Dedifferentiated amniotic fluid mesenchymal stem cell (primary cell): ENCODE data around the gene ITGA3.

Experiments used
- DNase-seq: peaks from one replicate; pipeline ENCODE4 v3.0.0-alpha.2; 2016; ENCODE audit errors: extremely low spot score

ITGA3 gene

DNA sequence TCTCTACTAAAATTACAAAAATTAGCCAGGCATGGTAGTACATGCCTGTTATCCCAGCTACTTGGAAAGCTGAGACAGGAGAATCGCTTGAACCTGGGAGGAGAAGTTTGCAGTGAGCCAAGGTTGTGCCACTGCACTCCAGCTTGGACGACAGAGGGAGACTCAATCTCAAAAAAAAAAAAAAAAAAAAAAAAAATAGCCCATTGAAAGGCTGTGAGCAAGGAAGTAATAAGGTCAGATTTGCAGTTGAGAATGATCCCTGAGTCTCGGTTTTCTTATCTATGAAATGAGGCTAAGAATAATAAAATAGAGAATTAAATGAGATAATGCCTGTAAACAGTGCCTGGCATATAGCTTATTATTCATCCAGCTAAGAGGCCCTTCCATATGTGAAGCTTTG is 37.9 kb downstream of the ITGA3 start:
- DNase-seq = no peak

DNA sequence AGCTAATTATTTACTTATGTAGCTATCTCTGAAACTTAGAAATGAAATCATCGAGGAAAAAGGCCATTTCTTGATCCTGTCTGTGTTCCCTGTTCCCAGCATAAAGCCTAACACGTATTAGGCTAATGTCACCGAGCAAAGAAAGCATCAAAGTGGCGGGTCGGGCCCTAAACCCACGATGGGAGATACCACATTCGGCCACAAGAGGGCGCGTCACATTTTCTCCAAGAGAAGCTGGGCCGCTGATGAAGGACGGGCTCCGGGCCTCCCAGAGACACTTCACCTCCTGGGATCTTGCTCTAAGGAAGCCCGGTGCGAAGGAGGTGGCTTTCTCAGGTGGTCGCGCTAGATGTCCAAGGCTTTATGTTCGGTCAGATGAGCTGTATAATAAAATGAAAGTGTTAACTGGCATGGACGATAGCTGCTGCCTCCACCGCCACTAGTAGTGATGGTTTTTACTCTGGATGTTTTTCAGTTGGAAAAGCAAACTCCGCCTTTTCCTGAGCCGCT is 38.4 kb downstream of the ITGA3 start:
- DNase-seq = peak; percentile 91

DNA sequence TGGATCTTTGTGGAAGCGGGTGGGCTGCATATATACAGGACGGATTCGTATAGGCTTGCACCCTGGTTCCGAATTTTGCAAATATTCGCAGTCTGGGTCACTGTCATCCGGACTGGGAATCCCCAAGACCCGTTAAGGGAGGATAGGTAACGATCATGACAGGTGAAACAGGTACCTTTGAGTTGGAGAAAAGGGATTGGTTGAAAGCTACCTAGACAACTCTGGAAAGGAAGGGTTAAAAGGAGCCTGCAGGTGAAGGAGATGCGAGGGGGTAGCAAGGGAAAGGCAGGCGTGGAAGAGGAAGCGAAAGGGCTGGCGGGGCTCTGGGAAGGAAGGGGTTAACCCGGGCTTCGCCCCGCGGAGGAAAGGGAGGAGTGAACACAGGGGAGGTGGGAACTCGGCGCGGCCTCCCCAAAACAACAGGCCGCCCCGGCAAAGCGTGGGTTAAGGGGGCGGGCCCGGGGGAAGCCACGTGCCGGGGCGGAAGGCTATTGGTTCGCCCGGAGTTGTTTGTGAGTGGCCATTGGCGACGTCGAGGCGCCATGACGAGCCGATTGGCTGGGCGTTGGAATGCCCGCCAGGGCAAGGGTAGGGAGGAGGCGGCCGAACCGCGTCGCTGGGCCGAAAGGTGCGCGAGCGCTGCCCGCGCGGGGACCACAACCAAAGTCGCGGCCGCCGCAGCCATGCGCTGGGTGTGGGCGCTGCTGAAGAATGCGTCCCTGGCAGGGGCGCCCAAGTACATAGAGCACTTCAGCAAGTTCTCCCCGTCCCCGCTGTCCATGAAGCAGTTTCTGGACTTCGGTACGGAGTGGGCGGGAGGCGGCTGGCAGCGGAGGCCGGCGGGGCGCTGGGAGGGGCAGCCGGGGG is 39.1 kb downstream of the ITGA3 start, which contains the start of gene PDK2:
PDK2 (plus strand) TSS at position 599 of the 867 bp plus-strand sequence; CDS start at position 684, 85 bp downstream.
- peak; percentile 96 for DNase-seq

DNA sequence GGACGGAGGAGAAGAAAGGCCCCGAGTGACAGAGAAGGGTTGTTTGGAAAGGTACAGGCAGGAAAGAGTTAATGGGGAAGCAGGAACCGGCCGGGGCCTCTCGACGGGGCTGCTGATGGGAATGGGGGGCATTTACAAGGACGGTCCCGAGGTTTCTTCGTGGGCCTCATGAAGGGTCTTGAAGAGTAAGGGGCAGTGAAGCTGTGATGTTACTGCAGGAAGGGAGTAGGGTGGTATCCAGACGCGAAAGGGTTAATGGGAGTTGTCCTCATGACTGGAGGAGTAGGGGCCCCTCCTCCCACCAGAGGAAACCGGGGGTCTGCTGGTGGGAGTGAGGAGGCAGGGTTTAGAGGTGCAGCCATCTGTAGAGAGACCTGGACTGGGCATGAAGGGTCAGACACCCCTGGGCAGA is 39.7 kb downstream of the ITGA3 start:
- DNase-seq = no peak

DNA sequence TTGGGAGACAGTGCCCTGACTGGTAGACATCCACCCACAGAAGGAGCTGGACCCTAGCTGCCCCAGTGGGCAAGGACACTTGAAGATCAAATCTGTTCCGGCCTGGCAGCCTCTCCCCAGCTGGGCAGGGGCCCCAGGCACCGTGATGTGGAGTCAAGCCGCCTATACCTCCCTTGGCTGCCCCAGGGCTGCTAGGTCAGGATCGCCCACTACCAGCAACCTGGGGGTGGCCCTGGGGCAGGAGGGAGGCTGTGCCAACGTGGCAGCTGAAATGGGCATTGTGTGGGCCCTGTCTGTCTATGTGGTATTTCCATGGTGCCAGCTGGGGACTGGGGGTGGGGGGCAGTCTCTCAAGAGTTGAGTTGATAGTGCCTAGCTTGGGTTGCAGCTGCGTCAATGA is 40.2 kb downstream of the ITGA3 start:
- DNase-seq = no peak

DNA sequence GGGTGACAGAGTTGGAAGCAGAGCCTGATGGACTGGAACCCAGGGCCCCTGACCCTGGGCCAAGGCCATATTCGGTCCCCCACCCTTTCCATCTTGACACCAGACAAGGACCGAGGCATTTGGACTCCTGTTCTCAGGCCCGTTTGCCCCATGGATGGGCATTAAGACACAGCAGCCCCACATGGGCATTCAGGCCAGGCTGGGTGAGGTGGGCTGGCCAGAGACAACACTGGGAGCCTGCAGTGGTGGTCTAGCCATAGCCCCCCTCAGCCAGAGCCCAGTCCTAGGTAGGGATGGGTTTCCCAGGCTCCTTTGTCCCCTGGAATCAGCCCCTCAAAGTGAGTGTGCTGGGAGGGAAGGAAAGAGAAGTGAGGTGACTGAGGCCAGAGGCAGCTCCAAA is 40.8 kb downstream of the ITGA3 start:
- DNase-seq = no peak

DNA sequence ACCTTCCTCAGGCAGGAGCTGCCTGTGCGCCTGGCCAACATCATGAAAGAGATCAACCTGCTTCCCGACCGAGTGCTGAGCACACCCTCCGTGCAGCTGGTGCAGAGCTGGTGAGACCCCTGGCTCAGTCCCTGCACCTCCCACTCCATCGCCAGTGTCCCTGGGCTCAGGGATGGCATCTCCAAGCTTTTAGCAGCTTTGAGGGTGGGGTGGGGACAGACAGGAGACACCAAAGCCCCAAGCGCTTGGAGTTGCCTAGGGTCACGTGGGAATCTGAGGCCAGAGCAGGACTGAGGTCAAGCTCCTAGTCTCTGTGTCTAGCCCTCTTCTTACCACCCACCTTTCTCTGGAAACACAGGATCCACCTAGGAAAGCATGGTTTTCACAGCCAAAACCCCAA is 41.5 kb downstream of the ITGA3 start:
- DNase-seq = no peak

DNA sequence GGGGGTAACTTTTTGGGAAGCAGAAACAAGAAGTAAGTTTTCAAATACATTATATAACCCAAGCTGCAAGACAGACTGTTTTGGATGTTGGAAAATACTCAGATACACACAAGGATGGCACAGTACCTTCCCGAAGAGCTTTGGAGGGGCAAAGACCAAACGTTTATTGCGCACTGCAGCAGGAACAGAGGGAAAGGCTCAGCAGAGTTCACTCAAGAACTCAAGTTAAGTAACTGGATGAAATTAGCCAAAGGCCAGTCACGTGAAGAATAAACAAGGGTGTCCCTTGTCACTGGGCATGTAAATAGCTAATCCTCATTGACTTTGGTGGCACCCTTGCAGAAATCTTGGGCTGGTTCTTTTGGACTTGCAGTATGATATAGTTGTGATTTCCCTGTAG is 42.0 kb downstream of the ITGA3 start:
- DNase-seq = no peak

DNA sequence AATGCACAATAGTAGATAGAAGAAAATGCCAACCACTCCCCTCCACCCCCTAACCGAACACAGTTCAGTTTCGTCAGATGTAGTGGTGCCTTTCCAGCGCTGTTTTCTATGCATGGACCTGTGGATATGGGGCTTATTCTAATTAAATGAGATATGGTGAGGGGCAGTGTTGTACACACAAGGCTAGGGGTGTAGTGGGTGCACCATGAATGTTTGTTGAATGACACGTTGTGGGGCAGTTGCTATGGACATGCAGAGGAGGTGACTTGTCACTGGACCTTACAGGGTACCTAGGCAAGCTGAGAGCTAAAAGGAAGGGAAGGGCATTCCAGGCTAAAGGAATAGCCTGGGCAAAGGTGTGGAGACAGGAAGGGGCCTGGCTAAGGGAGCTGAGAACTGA is 42.7 kb downstream of the ITGA3 start:
- DNase-seq = no peak

DNA sequence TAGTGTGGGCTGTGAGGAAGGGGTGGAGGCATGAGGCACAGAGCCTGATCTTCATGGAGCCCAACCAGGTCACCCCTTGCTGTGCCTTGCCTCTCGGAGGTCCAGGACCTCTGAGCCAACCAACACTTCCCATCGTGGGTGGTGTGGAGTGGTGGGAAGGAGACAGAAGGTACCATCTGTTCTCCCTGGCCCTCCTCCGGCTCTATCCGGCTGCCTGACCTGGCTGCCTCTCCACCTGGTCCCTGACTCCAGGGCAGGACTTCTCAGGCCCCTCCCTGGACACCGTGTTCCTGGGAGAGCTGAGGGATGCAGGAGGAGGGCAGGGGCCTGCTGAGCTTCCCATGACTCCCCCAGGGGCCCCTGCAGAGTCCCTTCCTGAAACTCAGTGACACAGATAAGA is 43.1 kb downstream of the ITGA3 start:
- DNase-seq = no peak

DNA sequence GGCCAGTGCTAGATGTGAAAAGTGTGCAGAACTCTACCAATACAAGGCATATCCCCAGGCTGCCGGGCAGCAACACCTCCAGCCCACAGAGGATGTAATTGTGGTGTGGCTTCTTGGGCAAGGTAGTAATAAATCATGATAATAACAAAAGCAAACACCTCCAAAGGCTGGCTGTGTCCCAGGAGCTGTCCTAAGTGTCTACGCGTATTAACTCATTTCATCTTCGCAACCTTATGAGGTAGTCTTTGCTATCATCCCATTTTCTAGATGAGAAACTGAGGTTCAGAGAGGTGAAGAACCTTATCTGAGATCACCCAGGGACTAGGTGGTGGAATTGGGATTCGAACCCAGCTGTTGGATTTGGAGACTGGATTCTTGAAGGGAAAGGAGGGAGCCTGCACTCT is 44.6 kb downstream of the ITGA3 start:
- no peak for DNase-seq

DNA sequence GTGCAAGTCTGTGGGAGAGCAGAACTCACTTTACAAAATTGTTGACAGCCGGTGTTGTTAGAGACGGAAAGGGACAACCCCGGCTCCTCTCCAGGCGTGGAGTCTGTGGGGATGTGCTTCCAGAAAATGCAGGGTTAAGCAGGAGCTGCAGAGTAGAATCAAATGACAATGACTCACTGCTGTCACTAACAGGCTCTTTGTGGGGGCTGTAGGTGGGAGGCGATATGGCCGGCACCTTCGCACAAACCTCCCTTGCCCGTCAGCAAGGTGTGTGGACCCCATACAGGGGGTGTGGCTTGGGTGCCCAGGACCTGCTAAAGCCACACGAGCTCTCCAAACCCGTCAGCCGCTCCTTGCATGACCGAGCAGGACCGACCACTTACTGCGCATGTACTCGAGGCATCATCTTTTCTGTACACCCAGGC is 45.0 kb downstream of the ITGA3 start:
- no peak for DNase-seq

DNA sequence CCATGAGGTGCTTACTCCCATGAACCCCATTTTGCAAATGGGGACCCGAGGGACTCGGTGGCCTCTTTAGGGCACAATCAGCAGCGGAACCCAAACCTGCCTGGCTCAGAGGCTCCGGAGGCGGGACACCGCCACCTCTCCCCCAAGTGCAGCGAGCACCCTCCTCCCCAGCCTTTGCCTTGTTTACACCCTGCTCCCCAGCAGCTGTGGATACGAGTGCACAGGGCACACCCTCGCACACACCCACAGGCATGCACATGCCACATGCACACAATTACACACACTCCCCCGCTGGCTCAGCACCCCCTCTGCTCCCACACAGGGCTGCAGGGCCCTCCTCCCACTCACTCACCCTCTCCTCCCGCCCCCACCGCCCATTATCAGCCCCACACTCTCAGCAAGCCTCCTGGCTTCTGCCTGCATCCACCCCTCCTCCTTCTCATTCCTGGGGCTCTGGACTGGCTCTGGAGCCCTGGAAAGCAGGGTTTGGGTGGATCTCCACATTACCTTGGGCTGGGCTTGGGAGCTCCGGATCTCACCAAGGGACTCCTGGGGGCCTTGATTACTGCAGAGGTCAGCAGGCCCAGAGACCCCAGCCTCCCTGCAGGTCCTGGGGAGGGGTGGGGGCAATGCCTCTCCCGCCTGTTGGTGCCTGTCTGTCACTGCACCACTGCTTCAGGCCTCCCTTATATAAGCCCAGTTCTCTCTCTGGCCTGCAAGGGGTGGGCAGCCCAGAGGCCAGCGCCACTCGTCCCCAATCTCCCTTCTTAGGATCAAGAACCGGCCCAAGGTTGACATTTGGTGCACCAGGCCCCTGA is 45.6 kb downstream of the ITGA3 start:
- no peak for DNase-seq

DNA sequence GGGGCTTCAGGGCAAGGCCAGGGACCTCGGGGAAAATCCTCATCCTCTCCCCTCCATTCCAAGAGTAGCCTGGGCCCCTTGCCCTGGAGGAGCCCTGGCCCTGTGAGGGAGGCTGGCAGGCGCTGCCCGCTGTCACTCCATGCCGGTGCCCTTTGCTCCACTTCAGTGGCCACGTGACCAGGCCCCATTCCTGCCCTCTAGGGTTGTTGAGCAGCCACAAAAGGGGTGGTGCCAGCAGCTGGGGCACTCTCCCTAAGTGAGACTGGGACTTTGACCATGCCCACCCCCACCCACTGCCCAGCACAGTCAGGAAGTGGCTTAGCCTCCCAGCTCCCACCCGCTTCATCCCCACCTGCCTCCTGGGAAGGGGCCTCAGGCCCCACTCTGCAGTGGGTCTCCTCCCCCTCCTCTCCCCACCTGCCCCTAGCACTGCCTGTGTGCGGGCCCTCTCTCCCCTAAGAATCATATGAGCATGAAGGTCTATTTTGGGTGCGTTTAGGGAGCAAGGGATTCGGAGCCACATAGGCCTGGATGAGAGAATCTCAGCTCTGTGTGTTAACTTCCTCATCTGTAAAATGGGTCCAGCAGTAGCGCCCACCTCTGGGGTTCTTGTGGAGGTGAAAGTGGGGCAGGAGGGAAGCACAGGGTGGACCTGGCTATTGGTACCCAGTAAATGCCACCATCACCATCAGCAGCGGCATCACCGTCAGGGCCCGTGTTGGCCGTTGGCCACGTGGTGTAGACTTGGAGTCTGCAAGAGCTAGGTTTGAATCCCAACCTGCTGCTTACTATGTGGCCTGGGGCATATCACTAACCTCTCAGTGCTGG is 46.5 kb downstream of the ITGA3 start:
- DNase-seq = no peak

DNA sequence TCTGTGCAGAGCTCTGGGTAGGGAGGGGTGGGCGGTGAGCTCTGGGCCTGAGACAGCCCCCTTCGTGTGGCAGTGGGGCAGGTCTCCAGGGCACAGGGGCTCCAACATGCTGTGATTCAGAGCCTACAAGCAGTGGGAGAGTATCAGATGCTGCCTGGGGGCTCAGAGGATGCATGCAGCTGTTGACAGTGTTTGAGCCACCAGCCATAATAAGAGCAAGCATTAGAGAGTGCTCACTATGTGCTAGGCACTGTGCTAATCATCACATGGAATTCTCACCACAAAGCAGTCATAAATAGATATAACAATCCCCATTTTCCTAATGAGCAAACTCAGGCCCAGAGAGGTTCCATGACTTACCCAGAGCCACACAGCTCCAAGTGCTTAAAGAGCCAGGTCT is 47.3 kb downstream of the ITGA3 start:
- DNase-seq = no peak

DNA sequence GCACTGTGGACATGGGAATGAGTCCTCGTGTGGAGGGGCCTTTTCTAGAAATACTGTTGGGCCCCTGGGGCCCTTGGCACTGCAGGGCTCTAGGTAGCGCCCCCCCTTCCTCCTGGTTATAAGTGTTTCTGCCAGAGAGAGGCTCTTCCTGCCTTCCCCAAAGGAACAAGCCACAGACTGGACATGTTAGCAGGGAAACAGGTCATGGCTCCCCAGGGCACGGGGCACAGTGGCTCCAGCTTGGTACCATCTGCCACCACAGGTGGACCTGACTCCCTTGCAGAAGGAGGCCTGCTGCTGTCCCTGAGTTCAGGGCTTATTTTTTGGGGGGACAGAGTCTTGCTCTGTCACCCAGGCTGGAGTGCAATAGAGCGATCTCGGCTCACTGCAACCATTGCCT is 48.0 kb downstream of the ITGA3 start:
- no peak for DNase-seq

DNA sequence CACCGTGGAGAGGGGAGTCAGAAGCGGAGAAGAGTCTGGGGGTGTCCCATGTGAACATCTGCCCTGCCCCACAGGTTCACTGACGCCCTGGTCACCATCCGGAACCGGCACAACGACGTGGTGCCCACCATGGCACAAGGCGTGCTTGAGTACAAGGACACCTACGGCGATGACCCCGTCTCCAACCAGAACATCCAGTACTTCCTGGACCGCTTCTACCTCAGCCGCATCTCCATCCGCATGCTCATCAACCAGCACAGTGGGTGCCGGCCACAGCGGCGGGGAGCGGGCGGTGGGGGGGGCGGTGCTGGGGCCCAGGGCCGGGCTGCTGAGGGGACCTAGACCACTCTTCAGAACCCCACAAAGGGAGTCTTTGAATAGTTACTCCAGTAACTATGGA is 49.9 kb downstream of the ITGA3 start:
- no peak for DNase-seq

DNA sequence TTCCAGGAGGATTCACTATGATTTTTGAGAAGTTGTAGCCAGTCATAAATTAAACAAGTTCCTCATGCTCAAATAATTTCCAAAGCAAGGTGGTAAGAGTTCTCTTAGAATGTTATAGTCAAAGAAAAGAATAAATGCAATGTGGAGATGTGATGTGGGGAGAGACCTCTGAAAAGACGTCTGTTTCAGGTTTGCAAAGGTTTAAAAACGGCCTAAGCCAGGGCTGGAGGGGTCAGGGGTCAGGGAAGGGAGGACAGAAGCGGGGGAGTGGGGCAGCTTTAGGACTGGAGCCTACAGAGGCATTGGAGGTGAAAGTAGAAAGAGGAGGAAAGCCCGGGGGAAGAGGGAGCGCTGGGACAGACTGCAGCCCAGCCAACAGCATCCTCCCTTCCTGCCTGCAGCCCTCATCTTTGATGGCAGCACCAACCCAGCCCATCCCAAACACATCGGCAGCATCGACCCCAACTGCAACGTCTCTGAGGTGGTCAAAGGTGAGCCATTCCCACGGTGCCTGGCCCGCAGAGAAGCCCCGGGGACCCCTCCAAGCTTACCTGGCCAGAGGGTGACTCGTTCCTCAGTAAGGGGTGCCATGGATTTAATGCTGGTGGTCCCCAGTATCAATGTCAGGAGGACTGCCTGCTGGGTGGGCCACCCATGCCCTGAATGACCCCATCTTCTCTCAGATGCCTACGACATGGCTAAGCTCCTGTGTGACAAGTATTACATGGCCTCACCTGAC is 50.7 kb downstream of the ITGA3 start:
- DNase-seq = no peak

DNA sequence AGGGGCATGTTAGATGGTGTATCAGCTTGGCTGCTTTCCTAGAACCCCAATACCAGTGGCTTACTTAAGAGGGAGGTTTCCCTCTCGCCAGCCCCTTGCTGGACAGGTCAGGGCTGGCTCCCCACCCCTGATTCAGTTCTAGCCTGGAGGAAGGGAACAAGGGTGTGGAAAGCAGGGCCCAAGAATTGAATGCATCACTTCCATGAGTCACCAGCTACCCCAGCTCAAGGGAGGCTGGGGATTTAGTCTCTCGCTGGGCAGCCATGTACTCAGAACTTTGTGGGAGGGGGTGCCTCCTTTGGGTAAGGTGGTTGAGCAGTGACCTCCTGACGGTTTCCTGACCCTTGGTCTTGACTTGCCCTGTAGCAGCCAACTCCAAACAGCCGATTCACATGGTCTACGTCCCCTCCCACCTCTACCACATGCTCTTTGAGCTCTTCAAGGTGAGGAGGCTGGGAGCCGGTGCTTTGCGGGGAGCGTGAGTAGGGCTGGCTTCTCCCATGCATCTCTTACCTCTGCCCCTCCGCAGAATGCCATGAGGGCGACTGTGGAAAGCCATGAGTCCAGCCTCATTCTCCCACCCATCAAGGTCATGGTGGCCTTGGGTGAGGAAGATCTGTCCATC is 52.0 kb downstream of the ITGA3 start:
- DNase-seq = peak; percentile 31

DNA sequence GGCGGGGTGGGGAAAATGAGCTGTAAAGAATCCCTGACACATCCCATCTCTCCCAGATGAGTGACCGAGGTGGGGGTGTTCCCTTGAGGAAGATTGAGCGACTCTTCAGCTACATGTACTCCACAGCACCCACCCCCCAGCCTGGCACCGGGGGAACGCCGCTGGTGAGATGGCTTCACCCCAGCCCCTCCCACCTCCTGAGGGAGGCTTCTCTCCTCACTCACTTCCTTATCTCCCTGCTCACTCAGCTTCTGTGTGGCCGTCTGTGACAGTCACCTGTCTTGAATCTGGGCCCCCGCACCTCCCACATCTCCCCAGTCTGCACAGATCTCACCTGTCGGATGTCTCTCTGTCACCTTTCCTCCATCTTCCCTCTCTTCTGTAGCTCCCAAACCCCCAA is 52.6 kb downstream of the ITGA3 start:
- DNase-seq = no peak

DNA sequence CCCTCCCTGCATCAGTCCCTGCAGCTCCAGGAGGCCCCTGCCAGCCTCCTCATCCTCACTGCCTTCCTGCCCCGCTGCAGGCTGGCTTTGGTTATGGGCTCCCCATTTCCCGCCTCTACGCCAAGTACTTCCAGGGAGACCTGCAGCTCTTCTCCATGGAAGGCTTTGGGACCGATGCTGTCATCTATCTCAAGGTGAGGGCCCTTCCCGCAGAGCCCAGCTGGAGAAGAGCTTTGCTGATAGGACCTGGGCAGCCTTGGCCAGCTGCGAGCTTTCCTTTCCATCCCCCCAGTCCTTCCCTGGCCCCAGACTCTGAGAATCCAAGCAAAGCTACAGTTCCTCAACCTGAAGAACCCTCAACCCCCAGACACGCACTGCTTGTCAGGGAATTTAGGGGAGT is 53.3 kb downstream of the ITGA3 start:
- no peak for DNase-seq
